ENCODE results near the gene BUD31.

BUD31 gene

DNA sequence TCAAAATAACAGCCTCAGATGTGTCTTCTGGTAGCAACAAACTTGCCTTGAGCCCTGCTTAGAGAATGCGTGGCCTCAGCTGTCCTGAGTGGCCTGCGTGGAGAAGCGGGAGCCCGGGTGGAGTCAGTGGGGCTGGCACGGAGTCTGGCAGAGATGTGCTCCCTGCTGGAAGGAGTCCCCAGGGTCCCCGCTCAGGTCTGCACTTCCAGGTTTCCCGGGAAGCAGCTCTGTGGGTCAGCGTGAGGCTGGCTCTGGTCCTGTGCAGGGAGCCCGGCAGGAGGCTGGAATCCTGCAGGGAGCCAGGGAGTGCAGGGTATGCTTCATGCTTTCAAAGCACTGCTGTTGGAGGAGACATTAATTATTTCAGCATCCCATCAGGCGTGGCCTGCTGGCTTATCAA is 40.1 kb downstream of the BUD31 start:
- H3K36me3 Mint-ChIP-seq, result peaks cover 37% of the 10 kb centered on the region
- no peaks in the 10 kb centered on the region for H3K27me3 Mint-ChIP-seq
- CTCF ChIA-PET, result no interaction called here
- H3K4me1 Mint-ChIP-seq, result no peaks in the 10 kb centered on the region
- no peak overlapping the region for H3K4me3 Mint-ChIP-seq
- no peak overlapping the region for H3K27ac Mint-ChIP-seq
- DNase-seq, result no peak
- H3K9me3 Mint-ChIP-seq, result no peaks in the 10 kb centered on the region

DNA sequence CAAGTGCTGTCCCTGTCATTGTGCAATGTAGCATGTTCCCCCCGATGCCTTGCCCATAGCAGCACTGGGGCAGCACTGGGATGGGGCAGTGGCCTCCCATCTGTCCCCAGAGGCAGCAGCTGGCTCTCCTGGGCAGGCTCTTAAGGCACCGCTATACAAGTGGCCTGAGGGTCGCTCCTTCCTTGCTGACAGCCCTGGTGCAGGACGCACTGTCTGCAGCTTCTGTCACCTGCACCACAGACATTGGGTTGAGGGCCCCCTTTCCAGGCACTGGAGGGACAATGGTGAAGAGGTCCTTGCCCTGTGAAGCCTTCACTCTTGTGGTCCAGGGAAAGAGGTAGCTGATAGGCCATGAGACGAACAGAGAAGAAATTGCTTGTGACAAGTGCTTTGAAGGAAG is 40.6 kb downstream of the BUD31 start:
- H3K27me3 Mint-ChIP-seq, result no peaks in the 10 kb centered on the region
- DNase-seq, result no peak
- H3K4me1 Mint-ChIP-seq, result no peaks in the 10 kb centered on the region
- peaks cover 40% of the 10 kb centered on the region for H3K36me3 Mint-ChIP-seq
- CTCF ChIA-PET, result no interaction called here
- H3K4me3 Mint-ChIP-seq, result no peak overlapping the region
- H3K27ac Mint-ChIP-seq, result no peak overlapping the region
- no peaks in the 10 kb centered on the region for H3K9me3 Mint-ChIP-seq

DNA sequence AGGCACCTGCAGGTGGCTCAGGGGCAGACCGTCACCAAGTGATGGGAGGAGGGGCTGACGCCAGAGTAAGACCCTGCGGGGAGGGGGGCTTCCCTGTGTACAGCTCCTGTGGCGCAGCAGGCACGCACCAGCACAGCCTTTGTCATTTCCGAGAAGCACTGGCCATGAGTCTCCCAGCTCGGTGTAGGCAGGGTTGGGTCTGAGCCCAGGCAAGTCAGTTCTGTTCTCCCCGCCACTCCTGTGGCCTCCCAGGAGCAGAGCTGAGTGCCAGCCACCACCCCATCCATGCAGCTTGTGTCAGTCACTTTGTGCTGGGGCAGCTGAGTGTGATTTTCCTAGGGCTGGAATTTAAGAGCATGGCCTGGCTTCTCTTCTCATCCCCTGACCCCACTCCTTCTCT is 43.2 kb downstream of the BUD31 start:
- Mint-ChIP-seq H3K27ac (no peak overlapping the region), H3K9me3 (no peaks in the 10 kb centered on the region), H3K4me1 (no peaks in the 10 kb centered on the region), H3K36me3 (peaks cover 36% of the 10 kb centered on the region), H3K4me3 (no peak overlapping the region), H3K27me3 (no peaks in the 10 kb centered on the region)
- CTCF ChIA-PET, result no interaction called here
- DNase-seq, result no peak

DNA sequence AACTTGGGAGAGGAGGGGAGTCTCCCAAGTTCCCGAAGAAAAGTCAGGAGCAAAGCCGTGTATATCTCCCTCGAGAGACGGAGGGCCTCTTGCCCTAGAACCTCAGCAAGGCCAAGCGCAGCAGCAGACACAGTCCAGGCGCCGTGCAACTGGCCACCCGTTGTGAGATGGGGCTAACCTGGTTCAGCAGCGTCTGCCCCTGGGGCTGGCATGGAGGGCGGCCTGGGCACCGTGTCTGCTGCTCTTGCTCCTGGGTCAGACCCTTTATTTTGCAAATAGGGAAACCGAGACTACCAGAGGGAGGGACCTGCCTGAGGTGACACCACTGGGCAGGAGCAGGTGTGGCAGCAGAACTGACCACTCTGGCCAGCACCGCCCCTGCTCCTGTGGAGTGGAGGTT is 43.8 kb downstream of the BUD31 start:
- Mint-ChIP-seq H3K4me3 (no peak overlapping the region), H3K27ac (peak overlapping the region; percentile 33), H3K9me3 (no peaks in the 10 kb centered on the region), H3K4me1 (no peaks in the 10 kb centered on the region), H3K36me3 (peaks cover 40% of the 10 kb centered on the region), H3K27me3 (no peaks in the 10 kb centered on the region)
- CTCF ChIA-PET, result no interaction called here
- no peak for DNase-seq

DNA sequence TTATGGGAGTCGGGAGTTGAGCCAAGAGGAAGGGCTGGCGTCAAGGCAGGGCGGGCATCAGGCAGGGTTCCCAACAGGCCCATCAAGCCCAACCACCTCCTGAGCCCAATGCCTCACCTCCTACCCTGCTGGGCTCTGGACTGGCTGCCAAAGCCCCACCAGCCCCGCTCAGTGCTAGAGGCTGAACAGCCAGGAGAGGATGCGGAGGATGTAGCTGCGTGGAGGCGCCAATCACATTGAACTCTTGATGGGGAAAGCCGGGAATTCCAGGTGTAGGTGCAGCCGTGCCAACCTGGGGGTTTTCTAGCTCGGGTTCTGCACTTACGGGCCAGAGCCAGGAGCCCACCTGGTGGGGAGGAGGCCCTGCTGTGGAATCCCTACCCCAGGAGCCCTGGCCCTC is 44.3 kb downstream of the BUD31 start:
- Mint-ChIP-seq H3K4me1 (no peaks in the 10 kb centered on the region), H3K36me3 (peaks cover 40% of the 10 kb centered on the region), H3K27ac (no peak overlapping the region), H3K4me3 (no peak overlapping the region), H3K9me3 (no peaks in the 10 kb centered on the region), H3K27me3 (no peaks in the 10 kb centered on the region)
- CTCF ChIA-PET, result no interaction called here
- DNase-seq, result no peak

DNA sequence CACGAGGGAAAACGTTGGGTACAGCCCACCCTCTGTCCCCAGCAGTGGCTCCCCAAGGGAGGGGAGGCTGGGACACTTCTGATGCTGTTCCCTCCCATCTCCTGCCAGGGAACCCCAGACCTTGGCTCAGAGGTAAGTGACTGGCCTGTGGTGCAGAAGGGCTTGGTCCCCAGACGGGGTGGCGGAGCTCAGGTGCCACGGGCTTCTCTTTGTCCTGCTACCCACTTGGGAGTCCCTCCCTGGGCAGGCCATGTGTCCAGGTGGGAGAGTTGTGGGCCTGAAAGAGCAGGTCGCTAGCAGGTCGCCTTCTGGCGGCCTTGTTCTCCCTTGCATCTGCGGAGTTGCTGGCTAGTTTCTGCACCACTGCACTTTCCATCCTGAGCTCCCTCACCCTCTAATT is 47.1 kb downstream of the BUD31 start:
- no peak for DNase-seq
- no peak overlapping the region for H3K4me3 Mint-ChIP-seq
- no peaks in the 10 kb centered on the region for H3K9me3 Mint-ChIP-seq
- peaks cover 51% of the 10 kb centered on the region for H3K36me3 Mint-ChIP-seq
- CTCF ChIA-PET, result interaction anchor here (1.3 kb wide), 1 partner anchor 10 kb away, joined by 3 read pairs; no protein-coding TSS in a partner anchor
- H3K4me1 Mint-ChIP-seq, result peaks cover 6% of the 10 kb centered on the region
- H3K27ac Mint-ChIP-seq, result peak overlapping the region; percentile 37
- no peaks in the 10 kb centered on the region for H3K27me3 Mint-ChIP-seq

DNA sequence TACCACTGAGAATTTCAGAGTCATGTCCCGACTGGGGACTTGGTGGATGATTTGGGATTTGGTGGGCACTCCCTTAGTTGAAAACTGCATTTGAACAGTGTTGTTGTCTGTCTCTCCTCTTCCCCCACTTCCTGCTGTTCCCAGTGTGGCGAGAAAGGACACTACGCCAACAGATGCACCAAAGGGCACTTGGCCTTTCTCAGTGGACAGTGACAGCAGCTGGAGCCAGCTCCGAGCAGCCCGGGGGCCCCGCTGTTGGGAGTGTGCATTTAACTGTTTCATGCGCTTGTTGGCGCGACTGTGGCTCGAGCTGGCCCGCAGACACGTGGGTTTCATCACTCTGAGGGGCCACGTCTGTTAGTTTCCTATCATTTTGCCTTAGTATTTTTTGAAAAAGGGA is 47.5 kb downstream of the BUD31 start:
- Mint-ChIP-seq H3K36me3 (peaks cover 52% of the 10 kb centered on the region), H3K4me1 (peaks cover 10% of the 10 kb centered on the region), H3K9me3 (no peaks in the 10 kb centered on the region), H3K27ac (peak overlapping the region; percentile 37), H3K27me3 (no peaks in the 10 kb centered on the region), H3K4me3 (no peak overlapping the region)
- no peak for DNase-seq
- CTCF ChIA-PET, result interaction anchor here (1.3 kb wide), 1 partner anchor 9 kb away, joined by 3 read pairs; no protein-coding TSS in a partner anchor

DNA sequence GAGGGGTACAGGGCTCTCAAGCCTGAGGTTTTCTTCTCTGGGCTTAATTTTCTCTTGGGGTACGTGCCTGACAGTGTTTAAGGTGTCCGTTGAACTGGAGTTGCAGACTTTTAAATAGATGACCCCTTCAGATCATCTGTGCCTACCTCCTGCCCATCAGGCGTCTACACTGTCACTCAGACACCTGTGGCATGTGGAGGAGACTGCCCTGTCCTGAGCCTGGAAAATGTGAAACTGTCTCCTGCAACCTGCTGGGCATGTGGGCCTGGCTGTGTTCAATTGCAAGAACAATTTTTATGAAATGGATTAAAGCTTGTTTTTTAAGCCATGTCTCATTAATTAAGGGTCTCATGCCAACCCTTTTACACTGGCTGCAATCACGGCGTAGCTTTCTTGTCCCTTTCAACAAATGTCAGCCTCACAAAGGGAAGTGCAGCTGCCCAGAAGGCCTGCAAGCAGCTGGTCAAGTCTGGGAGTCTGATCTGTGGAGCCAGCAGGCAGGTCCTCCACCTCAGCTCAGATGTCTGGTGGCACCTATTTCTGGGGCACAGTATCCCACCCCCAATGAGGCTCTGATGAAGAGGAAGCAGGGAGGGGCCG is 48.4 kb downstream of the BUD31 start:
- Mint-ChIP-seq H3K9me3 (no peaks in the 10 kb centered on the region), H3K4me3 (no peak overlapping the region), H3K27me3 (no peaks in the 10 kb centered on the region), H3K36me3 (peaks cover 52% of the 10 kb centered on the region), H3K4me1 (peaks cover 11% of the 10 kb centered on the region), H3K27ac (no peak overlapping the region)
- CTCF ChIA-PET, result no interaction called here
- DNase-seq, result no peak

DNA sequence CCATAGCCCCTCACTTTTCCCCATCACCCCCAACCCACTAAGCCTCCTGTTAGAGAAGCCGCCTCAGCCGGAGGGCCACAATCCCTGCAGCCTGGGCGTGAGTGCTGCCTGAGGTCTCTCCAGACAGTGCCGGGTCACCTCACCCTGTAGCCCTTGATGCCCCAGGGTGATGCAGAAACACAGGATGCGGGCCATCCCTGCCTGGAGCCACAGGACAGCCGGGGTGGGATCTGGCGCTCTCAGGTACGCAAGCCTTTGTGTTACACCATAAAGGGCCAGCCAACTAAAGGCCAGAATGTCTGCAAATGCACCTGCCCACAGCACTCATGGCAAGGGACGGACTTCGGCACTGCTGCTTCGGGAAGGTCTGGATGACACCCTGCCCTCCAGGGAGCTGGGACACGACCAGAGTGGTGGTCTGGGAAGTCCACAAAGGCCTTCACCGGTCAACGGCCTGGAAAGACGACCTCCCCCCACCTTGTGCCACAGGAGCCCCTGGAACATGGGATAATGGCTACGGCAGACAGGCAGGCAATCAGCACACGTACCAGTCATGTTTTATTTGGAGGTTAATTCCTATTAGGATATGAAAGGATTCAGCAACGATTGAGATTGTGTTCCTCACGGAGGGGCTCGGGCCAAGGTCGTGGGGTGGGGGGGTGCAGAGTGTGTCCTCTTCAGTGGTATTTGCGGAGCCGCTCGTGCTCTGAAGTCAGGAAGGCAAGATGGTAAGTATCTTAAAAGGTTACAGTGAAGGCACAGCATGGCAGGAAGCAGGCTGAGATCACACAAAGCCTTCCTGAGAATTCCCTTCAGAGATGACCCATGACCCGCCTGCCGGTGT is 49.1 kb downstream of the BUD31 start:
- H3K27me3 Mint-ChIP-seq, result no peaks in the 10 kb centered on the region
- H3K36me3 Mint-ChIP-seq, result peaks cover 55% of the 10 kb centered on the region
- CTCF ChIA-PET, result interaction anchor here (1.2 kb wide), 1 partner anchor 28 kb away, joined by 3 read pairs; no protein-coding TSS in a partner anchor

DNA sequence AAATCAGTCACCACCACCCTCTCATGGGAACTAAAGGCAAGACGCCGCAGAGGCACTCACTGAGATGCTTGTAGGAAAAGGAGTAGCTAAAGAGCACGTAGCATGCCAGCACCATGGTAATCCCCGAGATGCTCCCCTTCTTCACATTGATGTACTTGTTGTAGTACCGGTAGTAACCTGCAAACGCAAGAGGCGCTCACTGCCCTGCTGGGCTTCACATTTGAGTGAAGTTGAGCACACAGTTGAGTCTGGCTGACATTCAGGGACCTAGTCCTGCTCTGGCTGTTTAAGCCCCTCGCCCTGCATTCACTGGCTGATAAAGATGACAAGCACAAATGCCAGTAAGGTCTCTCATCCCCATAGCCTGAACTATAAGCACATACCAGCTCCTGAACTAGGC is 50.3 kb downstream of the BUD31 start:
- Mint-ChIP-seq H3K36me3 (peaks cover 52% of the 10 kb centered on the region), H3K27me3 (no peaks in the 10 kb centered on the region), H3K9me3 (no peaks in the 10 kb centered on the region), H3K4me1 (peaks cover 22% of the 10 kb centered on the region), H3K4me3 (no peak overlapping the region), H3K27ac (no peak overlapping the region)
- peak; percentile 56 for DNase-seq
- CTCF ChIA-PET, result interaction anchor here (1.0 to 1.2 kb wide), 3 partner anchors 12 to 121 kb away, joined by 3 read pairs; no protein-coding TSS in a partner anchor

More for the DNA sequence above, 49.1 kb downstream of the BUD31 start:
- Mint-ChIP-seq H3K4me3 (no peak overlapping the region), H3K4me1 (peaks cover 15% of the 10 kb centered on the region), H3K9me3 (no peaks in the 10 kb centered on the region), H3K27ac (no peak overlapping the region)
- no peak for DNase-seq

DNA sequence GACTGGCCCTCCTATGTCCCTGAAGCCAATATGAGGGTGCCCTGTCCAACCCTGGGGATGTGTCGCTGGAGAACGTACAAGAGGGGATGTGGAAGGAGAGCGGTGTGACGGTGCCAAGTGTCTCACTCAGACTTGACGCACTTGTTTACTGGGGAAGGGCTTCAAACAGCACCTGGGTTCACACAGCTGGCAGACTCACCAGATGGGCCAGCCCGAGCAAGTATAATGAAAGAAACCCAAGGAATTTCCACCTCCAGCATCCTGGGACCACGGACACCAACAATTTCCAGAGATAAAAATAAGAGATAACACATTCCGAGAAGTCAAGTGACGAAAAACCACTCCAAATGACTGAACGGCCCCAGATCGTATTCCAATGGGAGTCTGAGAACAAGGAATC is 51.9 kb downstream of the BUD31 start:
- peaks cover 51% of the 10 kb centered on the region for H3K36me3 Mint-ChIP-seq
- no peak overlapping the region for H3K27ac Mint-ChIP-seq
- H3K4me3 Mint-ChIP-seq, result no peak overlapping the region
- CTCF ChIA-PET, result no interaction called here
- H3K9me3 Mint-ChIP-seq, result no peaks in the 10 kb centered on the region
- DNase-seq, result no peak
- peaks cover 35% of the 10 kb centered on the region for H3K4me1 Mint-ChIP-seq
- H3K27me3 Mint-ChIP-seq, result no peaks in the 10 kb centered on the region

DNA sequence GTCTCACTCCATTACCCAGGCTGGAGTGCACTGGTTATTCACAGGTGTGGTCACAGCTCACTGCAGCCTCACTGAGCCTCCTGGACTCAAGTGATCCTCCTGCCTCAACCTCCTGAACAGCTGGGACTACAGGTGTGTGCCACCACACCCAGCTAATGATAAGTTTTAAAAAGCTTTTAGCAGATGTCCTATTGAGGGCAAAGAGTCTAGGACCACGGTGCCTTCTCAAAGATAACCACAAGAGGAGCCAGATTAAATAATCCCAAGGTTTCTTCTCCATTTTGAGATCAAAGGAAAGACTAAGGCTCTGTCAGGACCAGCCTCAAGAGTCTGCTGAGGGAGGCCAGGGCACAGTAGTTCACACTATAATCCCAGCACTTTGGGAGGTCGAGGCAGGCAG is 52.5 kb downstream of the BUD31 start:
- DNase-seq, result no peak
- Mint-ChIP-seq H3K9me3 (no peaks in the 10 kb centered on the region), H3K4me3 (no peak overlapping the region), H3K4me1 (peaks cover 39% of the 10 kb centered on the region), H3K36me3 (peaks cover 55% of the 10 kb centered on the region), H3K27me3 (peaks cover 2% of the 10 kb centered on the region), H3K27ac (no peak overlapping the region)
- CTCF ChIA-PET, result no interaction called here

DNA sequence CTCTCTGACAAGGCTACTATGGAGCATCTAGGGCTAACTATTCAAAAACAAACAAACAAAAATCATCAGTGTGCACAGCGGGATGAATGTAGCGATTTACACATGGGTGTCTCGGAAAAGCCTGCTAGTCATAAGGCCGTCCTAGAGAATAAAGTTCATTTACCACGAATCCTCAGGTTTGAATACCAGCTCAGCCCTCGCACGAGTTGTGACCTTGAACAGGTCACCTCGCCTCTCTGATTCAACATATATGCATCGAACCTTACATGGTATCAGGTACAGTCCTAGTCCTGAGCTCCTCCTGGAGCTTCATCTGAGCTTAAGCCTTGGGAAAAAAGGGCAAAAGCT is 56.6 kb downstream of the BUD31 start:
- peak overlapping the region; percentile 87 for H3K27ac Mint-ChIP-seq
- CTCF ChIA-PET, result interaction anchor here (0.9 kb wide), 1 partner anchor 10 kb away, joined by 3 read pairs; no protein-coding TSS in a partner anchor

DNA sequence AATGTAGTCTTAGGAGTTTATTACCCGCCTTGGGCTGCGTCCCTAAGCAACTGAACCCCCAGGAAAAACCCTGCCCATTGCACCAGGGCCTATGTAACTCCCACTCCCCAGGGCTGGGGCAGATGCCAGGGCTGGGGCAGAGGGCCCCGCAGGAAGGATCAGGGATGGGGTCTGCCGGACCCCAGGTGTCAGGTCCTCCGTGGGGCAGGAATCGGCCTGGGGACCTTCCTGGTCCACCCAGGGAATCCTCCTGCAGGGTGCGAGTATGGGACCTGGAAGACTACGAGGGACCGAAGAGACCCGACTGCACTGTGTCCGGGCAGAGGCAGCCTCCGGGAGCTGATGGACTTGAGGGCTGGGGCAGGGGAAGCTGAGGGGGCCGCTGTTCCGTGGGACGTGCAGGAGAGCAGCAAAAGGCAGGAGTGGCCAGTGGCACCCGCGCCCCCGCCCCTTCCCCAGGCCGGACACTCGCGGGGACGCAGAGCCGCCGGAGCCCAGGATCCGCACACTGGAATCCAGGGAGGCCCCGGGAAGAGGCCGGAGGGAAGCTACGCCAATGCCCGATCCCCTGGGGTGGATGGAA is 59.7 kb downstream of the BUD31 start:
- no peak for DNase-seq
- H3K4me3 Mint-ChIP-seq, result no peak overlapping the region
- H3K27ac Mint-ChIP-seq, result no peak overlapping the region
- no peaks in the 10 kb centered on the region for H3K9me3 Mint-ChIP-seq
- peaks cover 31% of the 10 kb centered on the region for H3K27me3 Mint-ChIP-seq
- CTCF ChIA-PET, result no interaction called here
- H3K4me1 Mint-ChIP-seq, result peaks cover 44% of the 10 kb centered on the region
- H3K36me3 Mint-ChIP-seq, result peaks cover 19% of the 10 kb centered on the region

More for the DNA sequence above, 56.6 kb downstream of the BUD31 start:
- peaks cover 25% of the 10 kb centered on the region for H3K36me3 Mint-ChIP-seq
- no peaks in the 10 kb centered on the region for H3K9me3 Mint-ChIP-seq
- H3K4me1 Mint-ChIP-seq, result peaks cover 42% of the 10 kb centered on the region
- H3K27me3 Mint-ChIP-seq, result peaks cover 22% of the 10 kb centered on the region
- DNase-seq, result no peak
- H3K4me3 Mint-ChIP-seq, result peak overlapping the region; percentile 86
